K562 (cell line): ENCODE measurements around the gene LGALS3BP. TPM values are rescaled to one million over a fixed set of nuclear protein-coding genes. Genes with fewer than 3 reads are reported as not detected.

Source experiments
- CXXC5 ChIP-seq: fragments of 250-450 bp; sonication (Bioruptor Pico); IDR thresholded peaks from 2 replicates; pipeline ENCODE4 v1.8.0; 2022; ENCODE audit warnings: inconsistent platforms, mild to moderate bottlenecking, moderate library complexity
- FOXP1 ChIP-seq: sonication (generic); formaldehyde crosslinking; IDR thresholded peaks from 2 replicates; pipeline ENCODE4 v1.8.0; 2022; ENCODE audit warnings: mild to moderate bottlenecking, missing genetic modification reagents
- JUN ChIP-seq, 2 experiments: sonication (generic) in 1 of 2; formaldehyde crosslinking in 1 of 2; IDR thresholded peaks; 2 replicates each; pipeline versions ENCODE4 v1.6.1 to v1.8.0; 2012 to 2022; ENCODE audit warnings: borderline replicate concordance in 2 of 2, mild to moderate bottlenecking in 2 of 2, improper control_type of control experiment in 1 of 2, low read depth in 1 of 2, low read length in 1 of 2, missing genetic modification reagents in 1 of 2
- KAT2B ChIP-seq: IDR thresholded peaks from one replicate; pipeline ENCODE4 v1.6.1; 2012; ENCODE audit warnings: low read depth, mild to moderate bottlenecking, control low read depth, inconsistent platforms, low read length, moderate library complexity
- MAZ ChIP-seq, 2 experiments: fragments of 450-650 bp in 1 of 2; sonication (generic) in 1 of 2; formaldehyde crosslinking; IDR thresholded peaks in 1 of 2; conservative IDR thresholded peaks in 1 of 2; 2 replicates each; pipeline versions ENCODE4 v1.4.0 to v1.5.0; 2020; ENCODE audit warnings: mild to moderate bottlenecking in 1 of 2, missing genetic modification reagents in 1 of 2
- MTA1 ChIP-seq: fragments of 450-650 bp; IDR thresholded peaks from 2 replicates; pipeline ENCODE4 v1.6.1; 2017; ENCODE audit warnings: borderline replicate concordance
- OTX1 ChIP-seq: fragments of 450-650 bp; formaldehyde crosslinking; IDR thresholded peaks from 2 replicates; pipeline ENCODE4 v1.4.0; 2022; ENCODE audit warnings: mild to moderate bottlenecking
- POLR2AphosphoS5 ChIP-seq: IDR thresholded peaks from 2 replicates; pipeline ENCODE4 v1.6.1; 2011; ENCODE audit warnings: mild to moderate bottlenecking, low read depth, low read length, moderate library complexity; ENCODE audit not compliant: control insufficient read depth, insufficient read depth
- RBM25 ChIP-seq: fragments of 200-400 bp; formaldehyde crosslinking; IDR thresholded peaks from 2 replicates; pipeline ENCODE4 v1.6.1; 2018; ENCODE audit warnings: low read length, low read depth, moderate library complexity; ENCODE audit not compliant: severe bottlenecking
- RNF2 ChIP-seq: sonication (generic); IDR thresholded peaks from 2 replicates; pipeline ENCODE4 v1.6.1; 2016
- SIRT6 ChIP-seq: IDR thresholded peaks from one replicate; pipeline ENCODE4 v1.6.1; 2012; ENCODE audit warnings: low read depth, mild to moderate bottlenecking, control low read depth, inconsistent platforms, low read length, moderate library complexity
- SRSF1 ChIP-seq: fragments of 200-400 bp; formaldehyde crosslinking; IDR thresholded peaks from 2 replicates; pipeline ENCODE4 v1.6.1; 2017; ENCODE audit warnings: mild to moderate bottlenecking, low read depth, low read length, moderate library complexity
- TAF15 ChIP-seq: fragments of 200-400 bp; formaldehyde crosslinking; IDR thresholded peaks from 2 replicates; pipeline ENCODE4 v1.6.1; 2017; ENCODE audit warnings: mild to moderate bottlenecking, low read depth, low read length, moderate library complexity
- TBL1XR1 ChIP-seq, 2 experiments: IDR thresholded peaks; 2 replicates each; pipeline ENCODE4 v1.6.1; 2012; ENCODE audit warnings: improper control_type of control experiment in 2 of 2, low read length in 2 of 2, mild to moderate bottlenecking in 1 of 2
- ZNF23 ChIP-seq: fragments of 250-450 bp; sonication (Bioruptor Pico); IDR thresholded peaks from 2 replicates; pipeline ENCODE4 v1.4.0; 2020; ENCODE audit warnings: mild to moderate bottlenecking
- ZNF3 ChIP-seq: fragments of 250-450 bp; sonication (Bioruptor Pico); IDR thresholded peaks from 2 replicates; pipeline ENCODE4 v1.5.0; 2021; ENCODE audit warnings: mild to moderate bottlenecking, moderate library complexity
- polyA plus RNA-seq, 8 experiments: library from polyadenylated mRNA; depleted of rRNA in 4 of 8; stranded (reverse) in 5 of 8; unstranded in 3 of 8; fragments of >200 nt; fragmentation: Nextera tagmentation in 2 of 8; fragmentation: Illumina TruSeq in 1 of 8; extraction: Ambion mirVana in 2 of 8; extraction: Trizol in 1 of 8; gene quantifications; 2 replicates each; pipeline versions ENCODE4 v1.2.1 to v1.2.3, GENCODE V29; 2011 to 2014; ENCODE audit warnings: inconsistent platforms in 1 of 8, missing spikeins in 1 of 8
- total RNA-seq, 7 experiments: library from RNA; depleted of rRNA in 6 of 7; stranded (reverse); fragments of >200 nt in 6 of 7; fragmentation: Illumina TruSeq in 2 of 7; extraction: Trizol in 2 of 7; gene quantifications; 2 replicates each; pipeline versions ENCODE4 v1.2.1 to v1.2.3, GENCODE V29; 2011 to 2021; ENCODE audit warnings: low replicate concordance in 1 of 7
- TF ChIP-seq, protein P1 (sequence below): fragments of 250-450 bp; sonication (Bioruptor Pico); IDR thresholded peaks from 2 replicates; pipeline ENCODE4 v1.5.0; 2021; ENCODE audit warnings: mild to moderate bottlenecking, moderate library complexity
- TF ChIP-seq, protein P2 (sequence below): sonication (generic); formaldehyde crosslinking; IDR thresholded peaks from 2 replicates; pipeline ENCODE4 v1.8.0; 2023; ENCODE audit warnings: mild to moderate bottlenecking, missing genetic modification reagents

LGALS3BP gene
- total and polyA plus RNA-seq, 9 of the 15 experiments (the other 6 are each of a cell fraction or from before 2014, with no cell fraction given): 0.39 to 5.3 (median 3.2) TPM

DNA sequence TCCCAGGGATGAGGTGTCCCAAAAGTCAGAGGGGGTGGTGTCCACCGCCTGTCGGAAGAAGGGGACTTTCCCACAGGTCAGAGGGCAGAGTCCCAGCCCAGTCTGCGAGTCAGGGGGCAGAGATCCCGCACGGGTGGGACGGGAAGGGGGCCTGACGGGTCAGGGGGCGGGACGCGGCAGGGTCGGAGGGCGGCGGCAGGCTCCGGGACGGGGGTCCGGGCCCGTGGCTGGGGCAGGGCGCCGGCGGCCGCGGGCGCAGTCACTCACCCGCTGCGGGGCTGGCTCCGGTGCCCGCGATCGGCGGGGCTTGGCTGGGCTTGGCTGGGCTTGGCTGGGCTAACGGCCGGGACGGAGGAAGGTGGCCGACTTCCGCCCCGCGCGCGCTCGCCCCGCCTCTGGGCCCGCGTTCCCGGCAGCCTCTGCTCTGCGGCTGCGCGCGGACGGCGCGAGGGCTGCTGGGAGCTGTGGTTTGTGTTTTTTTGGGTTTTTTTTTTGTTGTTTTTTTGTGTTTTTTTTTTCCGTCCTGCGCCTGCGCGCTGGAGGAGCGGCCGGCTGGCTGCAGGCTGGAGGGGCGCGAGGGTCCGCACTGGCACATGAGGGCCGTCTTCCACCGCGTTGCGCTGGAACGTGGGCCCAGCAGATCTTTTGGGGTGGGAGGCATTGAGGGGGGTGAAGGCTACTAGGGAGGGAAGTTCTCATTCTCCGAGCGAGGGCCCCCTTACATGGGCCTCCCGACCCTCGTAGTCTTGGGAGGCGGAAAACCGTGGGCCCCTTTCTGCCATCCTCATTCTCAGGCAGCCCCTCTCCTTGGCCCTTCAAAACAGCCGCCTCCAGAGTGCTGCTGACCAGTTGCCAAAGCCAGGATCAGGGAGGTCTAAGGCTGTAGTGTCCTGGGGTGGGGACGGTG is 29.9 kb upstream of the LGALS3BP start, which contains the start of gene CANT1 (continued):
- TF ChIP-seq JUN (IDR thresholded peaks at IDR 0.05; ENCODE audit: borderline replicate concordance, low read depth, low read length): no peak
- no peak for TF ChIP-seq JUN (CRISPR knock-in tag; IDR thresholded peaks at IDR 0.05; ENCODE audit: borderline replicate concordance)
- TF ChIP-seq OTX1 (CRISPR knock-in tag): no peak
- TF ChIP-seq, protein P1, sequence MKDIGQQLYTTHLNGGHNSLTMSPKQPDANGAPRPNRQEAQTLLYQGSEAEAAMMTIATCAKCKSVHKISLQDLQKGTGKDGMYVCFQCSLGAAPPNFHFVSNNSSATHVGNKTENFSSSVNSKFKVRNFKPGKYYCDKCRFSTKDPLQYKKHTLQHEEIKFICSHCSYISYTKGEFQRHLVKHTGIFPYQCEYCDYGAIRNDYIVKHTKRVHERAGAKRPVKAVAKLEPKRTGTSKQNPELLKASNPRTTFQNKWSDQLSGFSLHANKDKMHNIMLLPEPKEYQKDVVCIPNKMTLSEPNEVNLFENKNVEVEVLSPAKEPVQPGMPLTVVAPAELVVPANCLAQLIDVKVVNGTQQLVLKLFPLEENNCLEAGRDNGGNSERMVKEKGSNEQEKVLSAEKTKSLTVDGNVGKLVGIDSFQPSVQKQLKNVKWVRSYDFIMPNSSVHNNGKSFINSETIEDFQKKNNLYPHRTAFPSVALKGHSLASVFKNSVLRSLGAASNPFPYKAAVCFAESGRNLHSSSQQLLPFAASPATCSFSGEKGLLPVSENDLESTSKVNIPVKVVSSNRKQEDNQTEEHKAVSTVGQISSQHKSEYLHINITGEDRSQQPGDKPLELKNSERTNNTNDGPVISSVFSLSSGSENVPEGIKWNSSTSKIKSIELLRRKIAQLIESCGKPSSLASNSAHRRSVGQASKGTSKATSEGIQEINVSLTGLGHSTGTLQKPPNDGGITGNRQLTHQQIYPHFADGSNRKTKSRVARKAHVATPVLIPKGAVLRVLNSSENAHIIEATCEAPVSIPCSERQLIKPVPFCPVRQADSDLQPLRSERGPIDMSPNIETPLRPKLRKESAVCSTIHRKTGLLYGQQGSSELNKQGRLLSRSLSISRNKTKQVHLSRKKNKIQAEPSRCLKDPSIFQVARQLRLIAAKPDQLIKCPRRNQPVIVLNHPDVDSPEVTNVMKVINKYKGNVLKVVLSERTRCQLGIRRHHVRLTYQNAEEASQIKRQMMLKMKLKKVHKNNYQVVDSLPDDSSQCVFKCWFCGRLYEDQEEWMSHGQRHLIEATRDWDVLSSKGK (CRISPR knock-in tag): no peak
- no peak for TF ChIP-seq FOXP1 (CRISPR knock-in tag)
- TF ChIP-seq SRSF1: no peak
- TF ChIP-seq ZNF3 (CRISPR knock-in tag): no peak
- TF ChIP-seq TAF15: no peak
- TF ChIP-seq POLR2AphosphoS5: peak; percentile 36; the same call in 1 of the 2 replicates
- no peak for TF ChIP-seq SIRT6
- TF ChIP-seq, protein P2, sequence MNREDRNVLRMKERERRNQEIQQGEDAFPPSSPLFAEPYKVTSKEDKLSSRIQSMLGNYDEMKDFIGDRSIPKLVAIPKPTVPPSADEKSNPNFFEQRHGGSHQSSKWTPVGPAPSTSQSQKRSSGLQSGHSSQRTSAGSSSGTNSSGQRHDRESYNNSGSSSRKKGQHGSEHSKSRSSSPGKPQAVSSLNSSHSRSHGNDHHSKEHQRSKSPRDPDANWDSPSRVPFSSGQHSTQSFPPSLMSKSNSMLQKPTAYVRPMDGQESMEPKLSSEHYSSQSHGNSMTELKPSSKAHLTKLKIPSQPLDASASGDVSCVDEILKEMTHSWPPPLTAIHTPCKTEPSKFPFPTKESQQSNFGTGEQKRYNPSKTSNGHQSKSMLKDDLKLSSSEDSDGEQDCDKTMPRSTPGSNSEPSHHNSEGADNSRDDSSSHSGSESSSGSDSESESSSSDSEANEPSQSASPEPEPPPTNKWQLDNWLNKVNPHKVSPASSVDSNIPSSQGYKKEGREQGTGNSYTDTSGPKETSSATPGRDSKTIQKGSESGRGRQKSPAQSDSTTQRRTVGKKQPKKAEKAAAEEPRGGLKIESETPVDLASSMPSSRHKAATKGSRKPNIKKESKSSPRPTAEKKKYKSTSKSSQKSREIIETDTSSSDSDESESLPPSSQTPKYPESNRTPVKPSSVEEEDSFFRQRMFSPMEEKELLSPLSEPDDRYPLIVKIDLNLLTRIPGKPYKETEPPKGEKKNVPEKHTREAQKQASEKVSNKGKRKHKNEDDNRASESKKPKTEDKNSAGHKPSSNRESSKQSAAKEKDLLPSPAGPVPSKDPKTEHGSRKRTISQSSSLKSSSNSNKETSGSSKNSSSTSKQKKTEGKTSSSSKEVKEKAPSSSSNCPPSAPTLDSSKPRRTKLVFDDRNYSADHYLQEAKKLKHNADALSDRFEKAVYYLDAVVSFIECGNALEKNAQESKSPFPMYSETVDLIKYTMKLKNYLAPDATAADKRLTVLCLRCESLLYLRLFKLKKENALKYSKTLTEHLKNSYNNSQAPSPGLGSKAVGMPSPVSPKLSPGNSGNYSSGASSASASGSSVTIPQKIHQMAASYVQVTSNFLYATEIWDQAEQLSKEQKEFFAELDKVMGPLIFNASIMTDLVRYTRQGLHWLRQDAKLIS (CRISPR knock-in tag): no peak
- no peak for TF ChIP-seq ZNF23 (CRISPR knock-in tag)
- TF ChIP-seq MTA1: no peak
- no peak for TF ChIP-seq RBM25
- peak; percentile 74 for TF ChIP-seq CXXC5 (CRISPR knock-in tag)
- TF ChIP-seq TBL1XR1 (IDR thresholded peaks at IDR 0.05; ENCODE audit: low read length in 2 of 2): no peak
- TF ChIP-seq KAT2B: no peak
- TF ChIP-seq MAZ (CRISPR knock-in tag; conservative IDR thresholded peaks at IDR 0.05 in 1 of 2, IDR thresholded peaks at IDR 0.05 in 1 of 2): peak in 1 of 2 experiments; percentile 47; a peak in 2 of 4 replicates
- no peak for TF ChIP-seq RNF2
